ENCODE measurements around the gene LCMT2. TPM values are rescaled to one million over a fixed set of nuclear protein-coding genes. Genes with fewer than 3 reads are reported as not detected.

Gene LCMT2
- total and polyA plus RNA-seq, 2 of the 8 experiments (the other 6 are each of a cell fraction or from before 2014, with no cell fraction given) = 11.2 to 11.9 TPM

DNA sequence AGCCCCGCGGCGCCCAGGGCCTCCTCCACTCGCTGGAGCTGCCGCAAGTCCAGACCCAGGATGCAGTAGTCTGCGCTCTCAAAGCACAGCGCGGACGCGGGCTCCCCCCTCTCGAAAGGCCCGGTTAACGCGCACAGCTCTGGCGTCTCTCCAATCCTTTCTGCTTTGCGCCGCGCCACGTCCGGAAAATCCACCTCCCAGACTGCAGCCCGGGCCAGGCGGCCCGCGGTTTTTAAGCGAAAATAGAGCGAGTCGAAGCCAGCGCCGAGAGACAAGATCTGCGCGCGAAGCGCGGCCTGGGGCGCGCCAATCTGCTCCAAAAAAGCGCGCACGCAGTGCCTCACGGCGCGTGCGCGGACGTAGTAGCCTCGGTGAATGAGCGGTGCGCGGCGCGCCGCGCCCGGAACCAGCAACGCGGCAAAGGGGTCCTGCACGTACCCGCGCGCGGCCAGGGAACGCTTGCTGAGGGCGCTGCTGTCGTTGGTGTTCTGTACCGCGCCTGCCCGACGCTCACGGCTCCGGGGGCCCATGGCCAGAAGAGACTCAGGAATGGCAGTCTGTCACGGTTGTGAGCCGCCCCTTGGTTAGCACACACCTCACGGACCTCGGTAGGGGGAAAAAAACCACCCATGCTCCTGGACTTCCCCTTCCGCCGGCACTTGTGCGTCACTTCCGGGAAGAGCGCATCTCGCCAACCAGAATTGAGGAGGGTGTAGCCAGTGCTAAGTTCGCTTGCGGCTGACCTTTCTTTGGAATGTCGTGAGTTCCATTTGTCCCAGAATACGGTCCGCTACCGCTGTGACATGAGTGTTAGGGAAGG is at the start of gene LCMT2 (continued):
- TF ChIP-seq HDAC2 (IDR thresholded peaks at IDR 0.05; ENCODE audit: borderline replicate concordance in 1 of 2, low read depth in 2 of 2, low read length in 2 of 2) (0 out of 4 replicates have a peak, but pooled peaks of 1 of the 2 experiments have one; percentile 11), FOSL1 (IDR thresholded peaks at IDR 0.05; ENCODE audit: insufficient read depth, low read depth, low read length) (no peak), POU5F1 (IDR thresholded peaks at IDR 0.05; ENCODE audit: low read depth, low read length) (no peak), SAP30 (IDR thresholded peaks at IDR 0.05; ENCODE audit: insufficient read depth, insufficient replicate concordance, low read length) (no peak), KDM1A (IDR thresholded peaks at IDR 0.05; ENCODE audit: borderline replicate concordance, low read length) (no peak), CTBP2 (IDR thresholded peaks at IDR 0.05; ENCODE audit: borderline replicate concordance, insufficient read depth, insufficient read length, low read length) (no peak), BRCA1 (IDR thresholded peaks at IDR 0.05; ENCODE audit: low read depth, low read length) (no peak), JUND (IDR thresholded peaks at IDR 0.05; ENCODE audit: low read length) (no peak), TAF1 (IDR thresholded peaks at IDR 0.05; ENCODE audit: low read depth, low read length) (peak; percentile 64), NRF1 (IDR thresholded peaks at IDR 0.05; ENCODE audit: low read depth, low read length) (peak; percentile 38), POLR2A (IDR thresholded peaks at IDR 0.05; ENCODE audit: control extremely low read depth in 1 of 2, low read depth in 2 of 2, low read length in 2 of 2) (peak in 1 of 2 experiments; percentile 89; a peak in 2 of 3 replicates), TCF12 (IDR thresholded peaks at IDR 0.05; ENCODE audit: low read depth, low read length) (no peak), BCL11A (IDR thresholded peaks at IDR 0.05; ENCODE audit: low read depth in 2 of 2, low read length in 2 of 2) (no peak), POLR2AphosphoS5 (IDR thresholded peaks at IDR 0.05; ENCODE audit: low read depth, low read length) (peak; percentile 57), GABPA (IDR thresholded peaks at IDR 0.05; ENCODE audit: borderline replicate concordance, insufficient read depth, low read length) (peak; percentile 80; the same call in 1 of the 2 replicates), EZH2 (IDR thresholded peaks at IDR 0.05; ENCODE audit: low read depth, low read length, severe bottlenecking) (no peak), EGR1 (IDR thresholded peaks at IDR 0.05; ENCODE audit: borderline replicate concordance, low read depth, low read length) (peak; percentile 86), CREB1 (IDR thresholded peaks at IDR 0.05) (peak; percentile 86), TEAD4 (IDR thresholded peaks at IDR 0.05; ENCODE audit: low read depth, low read length) (peak; percentile 79), NANOG (IDR thresholded peaks at IDR 0.05; ENCODE audit: insufficient read depth, low read depth, low read length, poor library complexity, severe bottlenecking) (no peak), CHD1 (IDR thresholded peaks at IDR 0.05; ENCODE audit: low read depth, low read length) (no peak)
- TF ChIP-seq, protein P1, sequence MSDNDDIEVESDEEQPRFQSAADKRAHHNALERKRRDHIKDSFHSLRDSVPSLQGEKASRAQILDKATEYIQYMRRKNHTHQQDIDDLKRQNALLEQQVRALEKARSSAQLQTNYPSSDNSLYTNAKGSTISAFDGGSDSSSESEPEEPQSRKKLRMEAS (IDR thresholded peaks at IDR 0.05) = no peak; the same call in none of the 2 replicates
- TF ChIP-seq, protein P2, sequence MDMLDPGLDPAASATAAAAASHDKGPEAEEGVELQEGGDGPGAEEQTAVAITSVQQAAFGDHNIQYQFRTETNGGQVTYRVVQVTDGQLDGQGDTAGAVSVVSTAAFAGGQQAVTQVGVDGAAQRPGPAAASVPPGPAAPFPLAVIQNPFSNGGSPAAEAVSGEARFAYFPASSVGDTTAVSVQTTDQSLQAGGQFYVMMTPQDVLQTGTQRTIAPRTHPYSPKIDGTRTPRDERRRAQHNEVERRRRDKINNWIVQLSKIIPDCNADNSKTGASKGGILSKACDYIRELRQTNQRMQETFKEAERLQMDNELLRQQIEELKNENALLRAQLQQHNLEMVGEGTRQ (IDR thresholded peaks at IDR 0.05; ENCODE audit: low read length) = no peak

Measured in H1 (cell line).